ENCODE measurements around the gene STX17.

STX17 gene

GRCh38 chr9:99919930-99920329, 13.5 kb downstream of the STX17 start:
- no peak for TF ChIP-seq CREB5 (CRISPR knock-in tag; IDR thresholded peaks at IDR 0.05; ENCODE audit: low read depth)
- TF ChIP-seq TCF4 (CRISPR knock-in tag; IDR thresholded peaks at IDR 0.05; ENCODE audit: borderline replicate concordance): no peak
- TF ChIP-seq PPARA (CRISPR knock-in tag; IDR thresholded peaks at IDR 0.05; ENCODE audit: borderline replicate concordance): no peak
- no peak for TF ChIP-seq ZNF8 (CRISPR knock-in tag; IDR thresholded peaks at IDR 0.05)
- no peak for TF ChIP-seq TOX (CRISPR knock-in tag; IDR thresholded peaks at IDR 0.05; ENCODE audit: borderline replicate concordance)
- no peak for TF ChIP-seq BACH2 (CRISPR knock-in tag; IDR thresholded peaks at IDR 0.05; ENCODE audit: borderline replicate concordance)
- TF ChIP-seq ZFP30 (CRISPR knock-in tag; IDR thresholded peaks at IDR 0.05): no peak
- no peak for TF ChIP-seq CSRNP3 (CRISPR knock-in tag; IDR thresholded peaks at IDR 0.05)
- no peak for TF ChIP-seq POU6F1 (CRISPR knock-in tag; IDR thresholded peaks at IDR 0.05; ENCODE audit: borderline replicate concordance, low read depth)
- TF ChIP-seq RARB (CRISPR knock-in tag; IDR thresholded peaks at IDR 0.05): no peak
- TF ChIP-seq PATZ1 (CRISPR knock-in tag; IDR thresholded peaks at IDR 0.05; ENCODE audit: borderline replicate concordance): no peak
- no peak for TF ChIP-seq SNAI2 (CRISPR knock-in tag; IDR thresholded peaks at IDR 0.05)
- no peak for TF ChIP-seq ZFP3 (CRISPR knock-in tag; IDR thresholded peaks at IDR 0.05)
- no peak for TF ChIP-seq GLIS3 (CRISPR knock-in tag; IDR thresholded peaks at IDR 0.05)
- TF ChIP-seq ISL1 (CRISPR knock-in tag; IDR thresholded peaks at IDR 0.05): no peak
- no peak for TF ChIP-seq ZNF70 (CRISPR knock-in tag; IDR thresholded peaks at IDR 0.05)
- TF ChIP-seq ZNF565 (CRISPR knock-in tag; conservative IDR thresholded peaks at IDR 0.05; ENCODE audit: low read depth): no peak
- TF ChIP-seq ARNTL (CRISPR knock-in tag; IDR thresholded peaks at IDR 0.05; ENCODE audit: borderline replicate concordance, low read depth): no peak
- no peak for TF ChIP-seq TSHZ2 (CRISPR knock-in tag; IDR thresholded peaks at IDR 0.05)
- no peak for TF ChIP-seq CSDC2 (CRISPR knock-in tag; IDR thresholded peaks at IDR 0.05)
- no peak for ATAC-seq

- no peak for TF ChIP-seq TCF4 (CRISPR knock-in tag; IDR thresholded peaks at IDR 0.05; ENCODE audit: borderline replicate concordance)
- TF ChIP-seq ESRRG (CRISPR knock-in tag; IDR thresholded peaks at IDR 0.05): no peak
Measured at GRCh38 chr9:99921875-99922710, 15.6 kb downstream of the STX17 start.

GRCh38 chr9:99922711-99923030, 16.2 kb downstream of the STX17 start:
- ATAC-seq: no peak
- TF ChIP-seq PATZ1 (CRISPR knock-in tag; IDR thresholded peaks at IDR 0.05; ENCODE audit: borderline replicate concordance) (no peak), ZC3H10 (CRISPR knock-in tag; IDR thresholded peaks at IDR 0.05) (no peak)

More at GRCh38 chr9:99921875-99922710, 15.6 kb downstream of the STX17 start:
- no peak for ATAC-seq

Data from SK-N-SH treated with all-trans-retinoic acid at 6 μM for 48 hours (cell line).